ENCODE data around the gene SCGB3A2. TPM values are rescaled to one million over a fixed set of nuclear protein-coding genes. Genes with fewer than 3 reads are reported as not detected.

SCGB3A2 gene
- total and polyA plus RNA-seq, 2 of the 8 experiments (the other 6 are each of a cell fraction or from before 2014, with no cell fraction given): 47.1 to 63.6 TPM

- CTCF ChIA-PET (ENCODE audit: partially characterized antibody): interaction anchor here (0.7 to 17.4 kb wide), 12 partner anchors 9 to 108 kb away, joined by 3 to 163 read pairs (median 3); no protein-coding TSS in a partner anchor
- TF ChIP-seq CBX5 (IDR thresholded peaks at IDR 0.05; ENCODE audit: low read depth, low read length) (no peak), RXRA (IDR thresholded peaks at IDR 0.05; ENCODE audit: insufficient read depth, low read depth, low read length) (no peak), NRF1 (IDR thresholded peaks at IDR 0.05; ENCODE audit: low read depth, low read length) (no peak), ATF3 (IDR thresholded peaks at IDR 0.05; ENCODE audit: insufficient read depth, low read depth, low read length) (no peak), CTBP2 (IDR thresholded peaks at IDR 0.05; ENCODE audit: borderline replicate concordance, insufficient read depth, insufficient read length, low read length) (no peak), SAP30 (IDR thresholded peaks at IDR 0.05; ENCODE audit: insufficient read depth, insufficient replicate concordance, low read length) (no peak), HDAC6 (IDR thresholded peaks at IDR 0.05; ENCODE audit: low read depth, low read length) (no peak), POLR2AphosphoS5 (IDR thresholded peaks at IDR 0.05; ENCODE audit: low read depth, low read length) (no peak), TAF1 (IDR thresholded peaks at IDR 0.05; ENCODE audit: low read depth, low read length) (no peak), ASH2L (IDR thresholded peaks at IDR 0.05; ENCODE audit: low read length) (no peak)
These were observed 2.0 kb downstream of the SCGB3A2 start for GRCh38 chr5:147880487-147880886.

More at GRCh38 chr5:147880487-147880886, 2.0 kb downstream of the SCGB3A2 start:
- peaks cover 4% of the 10 kb centered on the region; the same call in 1 of the 2 replicates for H3K79me1 ChIP-seq (ENCODE audit: low read depth, low read length)
- no peaks in the 10 kb centered on the region for H3K23me2 ChIP-seq (ENCODE audit: low read depth, low read length)
- no peak overlapping the region for H3K14ac ChIP-seq (ENCODE audit: insufficient read length)
- no peak overlapping the region for H3K18ac ChIP-seq (ENCODE audit: extremely low read depth, low read length)
- FAIRE-seq (peak; percentile 81), DNase-seq (ENCODE audit: low read depth in 1 of 2, low spot score in 2 of 2) (no peak)
- H2BK15ac ChIP-seq (ENCODE audit: low read length): peak overlapping the region; percentile 62; the same call in 1 of the 2 replicates
- no peak overlapping the region for H3K23ac ChIP-seq (ENCODE audit: insufficient read length)
- H4K8ac ChIP-seq (ENCODE audit: extremely low read depth, insufficient read depth, low read length): no peak overlapping the region
- no peaks in the 10 kb centered on the region for H3K9me3 ChIP-seq (ENCODE audit: insufficient read depth in 2 of 2, low read depth in 1 of 2, low read length in 1 of 2)
- H3K4me3 ChIP-seq (ENCODE audit: extremely low read depth in 1 of 4, insufficient read depth in 2 of 4, low read depth in 3 of 4, low read length in 4 of 4): no peak overlapping the region
- no peak overlapping the region for H2AFZ ChIP-seq (ENCODE audit: low read length)
- no peaks in the 10 kb centered on the region for H4K20me1 ChIP-seq (replicated peaks in 1 of 2; ENCODE audit: control insufficient read depth in 1 of 2, insufficient read depth in 2 of 2, low read length in 2 of 2)
- H3K4ac ChIP-seq (replicated peaks; ENCODE audit: insufficient read length, low read depth, low read length): no peak overlapping the region
- H3K36me3 ChIP-seq (ENCODE audit: control insufficient read depth in 2 of 4, insufficient read depth in 4 of 4, low read length in 3 of 4): peaks cover 0 to 20% (median 2%) of the 10 kb centered on the region in 4 experiments; a peak in 4 of 8 replicates
- H2BK12ac ChIP-seq (ENCODE audit: low read depth, low read length): no peak overlapping the region
- H3K4me2 ChIP-seq (ENCODE audit: insufficient read depth in 1 of 2, low read depth in 2 of 2, low read length in 2 of 2): no peak overlapping the region
- H3K4me1 ChIP-seq (replicated peaks in 1 of 4; ENCODE audit: control insufficient read depth in 3 of 4, insufficient read depth in 4 of 4, low read length in 3 of 4): peaks cover 5 to 15% (median 11%) of the 10 kb centered on the region in 4 experiments
- peaks cover 10 to 46% of the 10 kb centered on the region in 2 experiments; a peak in 3 of 4 replicates for H3K79me2 ChIP-seq (ENCODE audit: control insufficient read depth in 1 of 2, insufficient read depth in 2 of 2, low read length in 2 of 2)
- no peak overlapping the region for H3K9ac ChIP-seq (replicated peaks in 1 of 4; ENCODE audit: extremely low read depth in 1 of 4, low read depth in 3 of 4, low read length in 3 of 4)
- H3K56ac ChIP-seq (replicated peaks; ENCODE audit: insufficient read length, low read depth, low read length): no peak overlapping the region
- H2AK5ac ChIP-seq (ENCODE audit: low read depth, low read length): no peak overlapping the region; the same call in 1 of the 2 replicates
- H2BK5ac ChIP-seq (ENCODE audit: low read depth, low read length): no peak overlapping the region
- H2BK120ac ChIP-seq (replicated peaks; ENCODE audit: low read depth, low read length): no peak overlapping the region
- H4K91ac ChIP-seq (replicated peaks; ENCODE audit: insufficient read length, low read length): no peak overlapping the region
- H3K27ac ChIP-seq (ENCODE audit: low read depth, low read length): no peak overlapping the region
- POLR2A ChIA-PET (ENCODE audit: partially characterized antibody): interaction anchor here (1.7 to 20.0 kb wide), 2 partner anchors 13 to 20 kb away, joined by 6 to 730 read pairs; no protein-coding TSS in a partner anchor
- WGBS, 2 experiments (ENCODE audit: extremely low coverage in 1 of 2, insufficient coverage in 1 of 2, insufficient read length in 1 of 2, insufficient replicate concordance in 2 of 2, low coverage in 1 of 2, low lambda C conversion rate in 2 of 2, missing lambda C conversion rate in 1 of 2): 95% methylated on average over 2 of the region's 2 CpGs; no CpG with 5 or more reads in 1 of the 2 experiments
- no peak overlapping the region for H2BK20ac ChIP-seq (ENCODE audit: low read length)
- H4K5ac ChIP-seq (ENCODE audit: insufficient read length, low read depth, low read length): no peak overlapping the region
- H3K27me3 ChIP-seq (replicated peaks in 1 of 4; ENCODE audit: control insufficient read depth in 3 of 4, extremely low read depth in 1 of 4, insufficient read depth in 3 of 4, low read length in 3 of 4): no peaks in the 10 kb centered on the region
